Stimulated activated naive B cell treated with anti-CD40 and anti-IgM and Interleukin-4, amounts not matched to agents 10 μg/mL and 1 μg/mL and 100 μg/mL, for 72 hours (primary cell): Measurements from ENCODE around the gene IL31.
A peak's percentile ranks its signal among the peaks of the same experiment; 100 is the strongest.

Experiments
- ATAC-seq, 2 donors: fragments of 150-1000 bp; cut with Tn5 transposase; replicated peaks; 2 replicates each; pipeline ENCODE4 v1.10.0; 2021; ENCODE audit warnings: moderate library complexity in 1 of 2
- DNase-seq: peaks from one replicate; pipeline ENCODE4 v3.0.0; 2021
- H3K27ac Mint-ChIP-seq: one replicate; pipeline ENCODE4 v1.8.0; 2022; ENCODE audit warnings: mild to moderate bottlenecking, mixed read lengths
- H3K27me3 Mint-ChIP-seq, 2 donors: one replicate each; pipeline ENCODE4 v1.8.0; 2022; ENCODE audit warnings: mixed read lengths in 2 of 2
- H3K36me3 Mint-ChIP-seq, 2 donors: one replicate each; pipeline ENCODE4 v1.8.0; 2022; ENCODE audit warnings: mixed read lengths in 2 of 2, mild to moderate bottlenecking in 1 of 2
- H3K4me1 Mint-ChIP-seq, 2 donors: one replicate each; pipeline ENCODE4 v1.8.0; 2022; ENCODE audit warnings: mixed read lengths in 2 of 2, mild to moderate bottlenecking in 1 of 2
- H3K4me3 Mint-ChIP-seq, 2 donors: one replicate each; pipeline ENCODE4 v1.8.0; 2022; ENCODE audit warnings: mild to moderate bottlenecking in 2 of 2, mixed read lengths in 2 of 2, moderate library complexity in 1 of 2
- H3K9me3 Mint-ChIP-seq, 2 donors: one replicate each; pipeline ENCODE4 v1.8.0; 2022; ENCODE audit warnings: mixed read lengths in 2 of 2, mild to moderate bottlenecking in 1 of 2

IL31 gene

GRCh38 chr12:122152754-122153153 is 21.3 kb downstream of the IL31 start:
- ATAC-seq, result no peak
- Mint-ChIP-seq H3K27ac (no peak overlapping the region), H3K9me3 (no peaks in the 10 kb centered on the region), H3K27me3 (no peaks in the 10 kb centered on the region), H3K36me3 (no peaks in the 10 kb centered on the region), H3K4me1 (no peaks in the 10 kb centered on the region), H3K4me3 (no peak overlapping the region)
- no peak for DNase-seq

- no peak overlapping the region for H3K27ac Mint-ChIP-seq
Measured at GRCh38 chr12:122150127-122150681, 23.8 kb downstream of the IL31 start.

GRCh38 chr12:122148657-122149056 is 25.4 kb downstream of the IL31 start:
- no peak for ATAC-seq
- Mint-ChIP-seq H3K36me3 (peaks cover 0 to 5% of the 10 kb centered on the region in 2 donors), H3K27ac (no peak overlapping the region), H3K9me3 (no peaks in the 10 kb centered on the region), H3K4me3 (no peak overlapping the region), H3K4me1 (no peaks in the 10 kb centered on the region), H3K27me3 (no peaks in the 10 kb centered on the region)
- no peak for DNase-seq

More at GRCh38 chr12:122150127-122150681, 23.8 kb downstream of the IL31 start:
- no peaks in the 10 kb centered on the region for H3K36me3 Mint-ChIP-seq
- ATAC-seq, result no peak
- no peaks in the 10 kb centered on the region for H3K27me3 Mint-ChIP-seq
- no peaks in the 10 kb centered on the region for H3K4me1 Mint-ChIP-seq
- no peak overlapping the region for H3K4me3 Mint-ChIP-seq
- no peaks in the 10 kb centered on the region for H3K9me3 Mint-ChIP-seq
- DNase-seq, result no peak

- Mint-ChIP-seq H3K27me3 (no peaks in the 10 kb centered on the region), H3K27ac (no peak overlapping the region), H3K4me1 (no peaks in the 10 kb centered on the region), H3K4me3 (no peak overlapping the region), H3K36me3 (peaks cover 0 to 6% of the 10 kb centered on the region in 2 donors), H3K9me3 (no peaks in the 10 kb centered on the region)
- DNase-seq (no peak), ATAC-seq (no peak)
Measured at GRCh38 chr12:122147514-122148290, 26.3 kb downstream of the IL31 start.

GRCh38 chr12:122145505-122146330 is 28.3 kb downstream of the IL31 start:
- Mint-ChIP-seq H3K4me3 (no peak overlapping the region), H3K27ac (peak overlapping the region; percentile 31), H3K9me3 (no peaks in the 10 kb centered on the region), H3K36me3 (peaks cover 0 to 16% of the 10 kb centered on the region in 2 donors), H3K4me1 (no peaks in the 10 kb centered on the region), H3K27me3 (no peaks in the 10 kb centered on the region)
- DNase-seq, result no peak
- no peak for ATAC-seq

GRCh38 chr12:122144885-122145284 is 29.1 kb downstream of the IL31 start:
- Mint-ChIP-seq H3K4me1 (no peaks in the 10 kb centered on the region), H3K36me3 (peaks cover 0 to 20% of the 10 kb centered on the region in 2 donors), H3K27me3 (no peaks in the 10 kb centered on the region), H3K27ac (no peak overlapping the region), H3K4me3 (no peak overlapping the region), H3K9me3 (no peaks in the 10 kb centered on the region)
- ATAC-seq, result no peak
- no peak for DNase-seq

- Mint-ChIP-seq H3K27ac (no peak overlapping the region), H3K36me3 (peaks cover 7 to 27% of the 10 kb centered on the region in 2 donors), H3K4me1 (no peaks in the 10 kb centered on the region), H3K9me3 (no peaks in the 10 kb centered on the region), H3K27me3 (no peaks in the 10 kb centered on the region), H3K4me3 (no peak overlapping the region)
- DNase-seq (no peak), ATAC-seq (no peak)
Measured at GRCh38 chr12:122142857-122143256, 31.2 kb downstream of the IL31 start.

GRCh38 chr12:122141911-122142725 is 31.9 kb downstream of the IL31 start:
- Mint-ChIP-seq H3K27ac (no peak overlapping the region), H3K4me3 (no peak overlapping the region), H3K9me3 (no peaks in the 10 kb centered on the region), H3K36me3 (peaks cover 7 to 27% of the 10 kb centered on the region in 2 donors), H3K27me3 (no peaks in the 10 kb centered on the region), H3K4me1 (no peaks in the 10 kb centered on the region)
- DNase-seq, result no peak
- ATAC-seq, result no peak

- H3K4me1 Mint-ChIP-seq, result no peaks in the 10 kb centered on the region
- DNase-seq, result no peak
- H3K27me3 Mint-ChIP-seq, result no peaks in the 10 kb centered on the region
- no peak for ATAC-seq
- H3K4me3 Mint-ChIP-seq, result no peak overlapping the region
- H3K36me3 Mint-ChIP-seq, result peaks cover 12 to 27% of the 10 kb centered on the region in 2 donors
- peak overlapping the region; percentile 53 for H3K27ac Mint-ChIP-seq
- no peaks in the 10 kb centered on the region for H3K9me3 Mint-ChIP-seq
Measured at GRCh38 chr12:122140467-122141257, 33.4 kb downstream of the IL31 start.

GRCh38 chr12:122139941-122140340 is 34.1 kb downstream of the IL31 start:
- Mint-ChIP-seq H3K36me3 (peaks cover 17 to 35% of the 10 kb centered on the region in 2 donors), H3K9me3 (no peaks in the 10 kb centered on the region), H3K4me3 (no peak overlapping the region), H3K27me3 (no peaks in the 10 kb centered on the region), H3K27ac (no peak overlapping the region), H3K4me1 (peaks cover 0 to 1% of the 10 kb centered on the region in 2 donors)
- no peak for DNase-seq
- ATAC-seq, result no peak

- no peak for ATAC-seq
Measured at GRCh38 chr12:122139266-122139665, 34.8 kb downstream of the IL31 start.

GRCh38 chr12:122138616-122139015 is 35.4 kb downstream of the IL31 start:
- peaks cover 25 to 39% of the 10 kb centered on the region in 2 donors for H3K36me3 Mint-ChIP-seq
- peak overlapping the region; percentile 1 for H3K27ac Mint-ChIP-seq

More at GRCh38 chr12:122139266-122139665, 34.8 kb downstream of the IL31 start:
- H3K4me1 Mint-ChIP-seq, result peaks cover 0 to 1% of the 10 kb centered on the region in 2 donors
- no peaks in the 10 kb centered on the region for H3K27me3 Mint-ChIP-seq
- H3K36me3 Mint-ChIP-seq, result peaks cover 19 to 38% of the 10 kb centered on the region in 2 donors
- no peak for DNase-seq
- no peak overlapping the region for H3K27ac Mint-ChIP-seq
- H3K9me3 Mint-ChIP-seq, result no peaks in the 10 kb centered on the region
- no peak overlapping the region for H3K4me3 Mint-ChIP-seq

GRCh38 chr12:122138181-122138580 is 35.8 kb downstream of the IL31 start:
- peaks cover 27 to 43% of the 10 kb centered on the region in 2 donors for H3K36me3 Mint-ChIP-seq

More at GRCh38 chr12:122138616-122139015, 35.4 kb downstream of the IL31 start:
- Mint-ChIP-seq H3K27me3 (no peaks in the 10 kb centered on the region), H3K9me3 (no peaks in the 10 kb centered on the region), H3K4me3 (no peak overlapping the region), H3K4me1 (peaks cover 0 to 1% of the 10 kb centered on the region in 2 donors)
- DNase-seq (no peak), ATAC-seq (no peak)

More at GRCh38 chr12:122138181-122138580, 35.8 kb downstream of the IL31 start:
- H3K9me3 Mint-ChIP-seq, result no peaks in the 10 kb centered on the region
- no peak overlapping the region for H3K4me3 Mint-ChIP-seq
- peaks cover 0 to 1% of the 10 kb centered on the region in 2 donors for H3K4me1 Mint-ChIP-seq
- H3K27ac Mint-ChIP-seq, result no peak overlapping the region
- ATAC-seq, result no peak
- DNase-seq, result no peak
- no peaks in the 10 kb centered on the region for H3K27me3 Mint-ChIP-seq
